ENCODE measurements around the gene CNST.
"Not testable (repeated sequence)": the region's sequence is repeated elsewhere in the genome, so short reads cannot be mapped to it uniquely, and the experiment has no call there.

Gene CNST

DNA sequence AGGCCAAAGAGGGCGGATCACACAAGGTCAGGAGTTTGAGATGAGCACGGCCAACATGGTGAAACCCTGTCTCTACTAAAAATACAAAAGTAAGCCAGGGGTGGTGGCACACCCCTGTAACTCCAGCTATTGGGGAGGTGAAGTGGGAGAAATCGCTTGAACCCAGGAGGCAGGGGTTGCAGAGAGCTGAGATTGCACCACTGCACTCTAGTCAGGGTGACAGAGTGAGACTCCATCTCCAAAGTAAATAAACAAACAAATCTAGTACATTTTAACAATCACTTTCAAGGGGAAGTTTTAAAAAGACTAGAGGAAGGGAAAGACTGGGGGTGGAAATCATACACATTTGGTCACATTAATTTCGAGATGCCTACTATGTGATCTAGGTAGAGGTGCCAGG is 6.9 kb upstream of the CNST start:
- no peak for DNase-seq (ENCODE audit: low spot score)

DNA sequence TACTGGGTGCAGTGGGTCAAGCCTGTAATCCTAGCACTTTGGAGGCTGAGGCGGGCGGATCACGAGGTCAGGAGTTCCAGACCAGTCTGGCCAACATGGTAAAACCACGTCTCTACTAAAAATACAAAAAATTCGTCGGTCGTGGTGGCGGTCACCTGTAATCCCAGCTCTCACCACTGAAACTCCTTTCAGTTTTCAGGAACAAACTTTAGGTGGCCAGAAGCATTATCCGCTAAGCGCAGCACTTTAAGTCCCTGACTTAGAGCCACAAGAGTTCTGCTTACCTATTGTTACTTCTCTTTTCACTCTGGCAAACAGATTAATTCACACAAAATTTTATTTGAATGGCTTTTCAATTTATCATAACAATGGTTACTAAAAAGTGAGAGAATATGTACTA is 5.4 kb upstream of the CNST start:
- not testable (repeated sequence) for DNase-seq (ENCODE audit: low spot score)

GRCh38 chr1:246564839-246565750 is 1.2 kb upstream of the CNST start:
- DNase-seq (ENCODE audit: low spot score), result no peak

GRCh38 chr1:246565751-246566127 is 517 bp upstream of the CNST start:
- no peak for DNase-seq (ENCODE audit: low spot score)

DNA sequence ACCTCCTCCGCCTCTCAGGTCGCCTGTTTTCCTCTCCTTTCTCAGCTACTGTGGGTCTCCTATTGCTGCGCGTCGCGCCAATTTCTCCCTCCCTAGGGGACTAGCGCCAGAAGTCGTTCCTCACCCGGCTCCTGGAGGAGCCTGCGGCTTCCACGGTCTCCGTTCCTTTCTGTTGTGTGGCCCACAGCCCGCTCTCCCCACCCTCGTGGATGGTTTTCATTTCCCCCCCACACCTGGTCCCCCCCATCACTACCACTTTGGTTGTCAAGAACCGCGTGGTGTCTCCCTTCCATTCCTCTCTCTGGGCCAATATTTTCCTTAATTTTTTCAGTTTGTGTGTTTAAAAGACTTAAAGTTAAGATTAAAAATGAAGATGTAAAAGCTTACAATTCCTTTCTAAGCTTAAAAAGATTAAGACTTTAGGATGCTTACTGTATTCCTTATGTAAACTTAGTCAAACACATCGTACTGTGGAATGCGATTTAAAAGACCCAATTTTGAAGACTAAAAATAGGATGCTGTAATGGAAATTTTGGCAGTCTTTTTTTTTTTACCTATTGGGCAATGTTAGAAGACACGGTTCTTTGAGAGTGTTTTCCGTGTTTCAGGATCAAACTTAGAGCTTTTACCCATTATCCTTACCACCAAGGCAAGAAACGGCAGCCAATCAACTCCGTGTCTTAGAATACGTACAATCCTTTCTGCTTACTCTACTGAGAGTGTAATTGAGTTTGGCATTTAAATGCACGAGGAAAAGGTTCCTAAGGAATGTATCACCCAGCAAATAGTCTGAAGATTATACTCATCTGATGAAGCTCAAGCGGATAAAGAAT is 773 bp downstream of the CNST start:
- no peak for DNase-seq (ENCODE audit: low spot score)

- DNase-seq (ENCODE audit: low spot score), result no peak
These were observed 1.5 kb downstream of the CNST start for GRCh38 chr1:246567646-246568235.

- no peak for DNase-seq (ENCODE audit: low spot score)
These were observed 3.3 kb downstream of the CNST start for GRCh38 chr1:246569248-246570238.

DNA sequence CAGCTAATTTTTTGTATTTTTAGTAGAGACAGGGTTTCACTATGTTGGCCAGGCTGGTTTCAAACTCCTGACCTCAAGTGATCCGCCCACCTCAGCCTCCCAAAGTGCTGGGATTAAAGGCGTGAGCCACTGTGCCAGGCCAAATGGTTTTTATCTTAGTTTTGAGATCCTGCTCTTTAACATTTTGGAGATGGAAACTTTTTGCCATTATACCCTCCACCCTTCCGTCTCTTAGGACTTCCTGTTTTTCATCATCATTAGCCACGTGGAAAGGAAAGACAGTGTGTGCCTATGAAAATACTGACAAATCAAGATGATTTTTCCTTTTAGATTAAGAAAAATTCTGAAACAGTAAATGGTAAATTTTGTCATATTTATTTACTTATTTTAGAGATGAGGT is 5.1 kb downstream of the CNST start:
- DNase-seq (ENCODE audit: low spot score), result not testable (repeated sequence)

DNA sequence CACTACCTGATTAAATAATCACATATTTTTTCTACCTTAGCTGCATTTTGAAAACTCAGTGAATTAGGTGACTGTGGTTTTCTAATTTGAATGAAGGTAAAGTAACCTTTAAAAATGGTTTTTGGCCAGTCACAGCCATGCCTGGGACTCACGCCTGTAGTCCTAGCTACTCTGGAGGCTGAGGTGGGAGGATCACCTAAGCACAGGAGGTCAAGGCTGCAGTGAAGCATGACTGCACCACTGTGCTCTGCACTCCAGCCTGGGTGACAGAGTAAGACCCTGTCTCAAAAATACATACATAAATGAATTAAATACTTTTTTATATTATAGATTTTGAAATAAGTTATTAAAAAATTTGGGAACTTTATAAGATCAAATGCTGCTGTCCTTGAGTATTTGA is 5.7 kb downstream of the CNST start:
- DNase-seq (ENCODE audit: low spot score), result no peak

DNA sequence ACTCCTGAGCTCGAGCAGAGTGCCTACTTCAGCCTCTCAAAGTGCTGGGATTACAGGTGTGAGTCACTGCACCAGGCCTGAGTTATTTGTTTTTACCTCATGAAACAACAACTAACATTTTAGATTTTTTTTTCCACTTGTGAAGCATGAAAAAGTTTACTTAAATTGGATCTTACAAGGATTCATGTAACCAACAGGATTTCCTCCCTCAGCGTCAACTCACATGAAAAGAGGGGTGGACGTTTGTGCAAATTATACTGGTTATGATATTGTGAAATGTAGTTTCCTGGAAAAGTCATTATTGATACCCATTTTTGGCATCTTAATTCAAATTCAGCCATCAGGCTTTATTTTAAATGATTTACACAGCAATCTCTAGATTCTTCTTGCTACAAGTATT is 6.5 kb downstream of the CNST start:
- no peak for DNase-seq (ENCODE audit: low spot score)

DNA sequence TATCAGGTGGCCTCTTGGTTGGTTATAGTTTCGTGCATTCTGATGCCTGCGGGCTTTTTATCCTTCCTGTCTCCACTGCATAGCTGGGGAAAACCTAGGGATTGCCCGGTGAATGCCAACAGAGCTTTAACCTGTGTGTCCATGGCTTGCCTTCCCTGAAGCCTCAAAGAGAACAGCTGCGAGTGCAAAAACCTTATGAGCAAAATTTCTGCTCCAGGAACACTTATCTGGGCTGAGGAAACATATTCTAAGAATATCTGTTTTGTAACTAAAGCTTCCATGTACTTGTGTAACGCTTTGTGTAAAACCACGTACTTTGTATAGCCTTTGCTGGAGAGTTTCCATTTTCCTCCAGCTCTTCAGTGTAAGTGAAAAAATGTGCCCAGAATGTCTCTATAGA is 7.2 kb downstream of the CNST start:
- DNase-seq (ENCODE audit: low spot score), result no peak

- DNase-seq (ENCODE audit: low spot score), result no peak
These were observed 10.4 kb downstream of the CNST start for GRCh38 chr1:246576709-246577032.

GRCh38 chr1:246577082-246577719 is 10.9 kb downstream of the CNST start:
- no peak for DNase-seq (ENCODE audit: low spot score)

DNA sequence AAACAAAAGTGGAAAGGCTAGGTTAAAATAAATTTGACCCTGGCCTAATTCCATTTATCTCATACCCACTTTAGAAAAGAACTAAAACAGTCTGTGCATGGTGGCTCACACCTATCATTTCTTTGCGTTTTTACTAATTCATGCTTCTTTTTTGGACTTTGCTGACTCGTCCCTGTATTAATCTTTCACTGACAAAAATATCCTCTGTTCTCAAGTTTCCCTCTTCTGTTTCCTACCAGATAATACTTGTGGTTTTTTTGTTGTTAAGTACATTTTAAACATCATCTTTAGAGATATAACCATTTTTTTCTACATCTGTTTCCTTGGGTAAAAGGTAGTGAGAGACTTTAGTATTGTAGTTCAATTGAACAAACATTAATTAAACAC is 11.5 kb downstream of the CNST start:
- no peak for DNase-seq (ENCODE audit: low spot score)

GRCh38 chr1:246579818-246580217 is 13.6 kb downstream of the CNST start:
- no peak for DNase-seq (ENCODE audit: low spot score)

GRCh38 chr1:246580497-246581370 is 14.5 kb downstream of the CNST start:
- no peak for DNase-seq (ENCODE audit: low spot score)

- no peak for DNase-seq (ENCODE audit: low spot score)
These were observed 16.2 kb downstream of the CNST start for GRCh38 chr1:246582301-246583055.

GRCh38 chr1:246583056-246583440 is 16.8 kb downstream of the CNST start:
- no peak for DNase-seq (ENCODE audit: low spot score)

DNA sequence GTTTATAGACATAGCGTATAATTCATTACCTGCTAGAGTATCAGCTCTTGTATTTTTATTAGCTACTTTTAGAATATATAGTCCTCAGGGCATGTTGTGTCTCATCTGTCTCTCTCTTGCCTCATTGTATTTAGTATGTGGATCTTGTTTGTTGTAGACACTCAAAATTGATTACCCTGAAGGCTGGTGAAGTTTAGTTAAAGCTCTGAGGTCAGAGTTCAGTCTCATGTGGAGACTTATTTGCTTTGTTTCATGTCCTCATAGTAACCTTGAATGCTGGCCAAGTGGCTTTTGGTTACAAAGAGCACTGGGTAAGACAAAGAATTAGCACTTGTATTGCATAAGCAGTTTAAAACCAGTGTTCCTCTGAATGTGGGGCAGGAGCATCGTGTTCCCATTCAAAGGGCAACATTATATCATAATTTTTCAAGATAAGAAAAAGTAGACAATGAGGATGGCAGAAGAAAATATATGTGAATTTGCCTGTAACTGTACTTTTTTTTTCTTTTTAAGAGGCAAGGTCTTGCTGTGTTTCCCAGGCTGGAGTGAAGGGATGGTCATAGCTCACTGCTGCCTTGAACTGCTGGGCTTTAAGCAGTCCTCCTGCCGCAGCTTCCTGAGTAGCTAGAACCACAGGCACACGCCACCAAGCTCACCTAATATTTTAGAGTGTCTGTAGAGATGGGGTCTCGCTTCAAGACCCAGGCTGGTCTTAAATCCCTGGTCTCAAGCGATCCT is 17.4 kb downstream of the CNST start:
- DNase-seq (ENCODE audit: low spot score), result peak; percentile 28
